Measurements from ENCODE around the gene METTL6. TPM values are rescaled to one million over a fixed set of nuclear protein-coding genes. Genes with fewer than 3 reads are reported as not detected.

The METTL6 gene
- total and polyA plus RNA-seq, 10 of the 15 experiments (the other 5 are each of a cell fraction or from before 2014, with no cell fraction given): 13.8 to 29.6 (median 20.8) TPM

DNA sequence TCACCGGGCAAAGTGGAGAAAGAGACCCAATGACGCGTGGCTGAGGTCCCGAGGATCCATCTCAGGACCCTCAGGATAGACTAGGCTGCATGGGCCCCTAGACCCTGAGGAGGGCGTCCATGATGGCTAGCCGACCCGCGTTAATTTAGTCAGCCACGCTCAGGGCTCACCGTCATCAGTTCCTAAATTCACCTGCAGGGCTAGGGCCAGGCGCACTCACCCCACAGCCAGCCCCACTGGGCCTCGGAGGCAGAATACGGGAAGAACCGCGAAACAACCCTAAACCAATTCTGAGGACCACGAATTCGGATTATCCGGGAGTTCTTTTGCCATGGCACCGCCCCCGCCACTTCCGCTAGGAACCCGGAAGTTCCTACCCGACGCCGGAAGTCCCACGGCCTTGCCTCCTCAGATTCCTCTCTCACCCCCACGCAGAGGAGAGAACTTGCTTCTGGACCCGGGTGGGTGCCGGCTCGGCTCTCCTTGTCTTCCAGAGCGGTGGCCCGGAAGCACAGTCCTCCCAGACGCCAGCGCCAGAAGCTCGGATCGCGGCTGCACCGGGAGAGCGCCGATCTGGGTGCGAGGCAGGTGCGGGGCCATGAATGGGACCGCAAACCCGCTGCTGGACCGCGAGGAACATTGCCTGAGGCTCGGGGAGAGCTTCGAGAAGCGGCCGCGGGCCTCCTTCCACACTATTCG is at the start of gene METTL6, which contains the start of gene EAF1 (continued):
- TF ChIP-seq, protein P1, sequence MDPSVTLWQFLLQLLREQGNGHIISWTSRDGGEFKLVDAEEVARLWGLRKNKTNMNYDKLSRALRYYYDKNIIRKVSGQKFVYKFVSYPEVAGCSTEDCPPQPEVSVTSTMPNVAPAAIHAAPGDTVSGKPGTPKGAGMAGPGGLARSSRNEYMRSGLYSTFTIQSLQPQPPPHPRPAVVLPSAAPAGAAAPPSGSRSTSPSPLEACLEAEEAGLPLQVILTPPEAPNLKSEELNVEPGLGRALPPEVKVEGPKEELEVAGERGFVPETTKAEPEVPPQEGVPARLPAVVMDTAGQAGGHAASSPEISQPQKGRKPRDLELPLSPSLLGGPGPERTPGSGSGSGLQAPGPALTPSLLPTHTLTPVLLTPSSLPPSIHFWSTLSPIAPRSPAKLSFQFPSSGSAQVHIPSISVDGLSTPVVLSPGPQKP (IDR thresholded peaks at IDR 0.05; ENCODE audit: low read depth, low read length): peak; percentile 53; the same call in 1 of the 2 replicates
- no peak for TF ChIP-seq RCOR1 (conservative IDR thresholded peaks at IDR 0.05; ENCODE audit: low read depth, low read length)
- TF ChIP-seq TCF3 (IDR thresholded peaks at IDR 0.05; ENCODE audit: borderline replicate concordance, insufficient read depth, low read depth, low read length): no peak
- no peak for TF ChIP-seq SMC3 (IDR thresholded peaks at IDR 0.05; ENCODE audit: borderline replicate concordance, low read length)
- TF ChIP-seq RAD51 (IDR thresholded peaks at IDR 0.05): no peak
- TF ChIP-seq NR2C2 (IDR thresholded peaks at IDR 0.05; ENCODE audit: borderline replicate concordance, control insufficient read depth, insufficient read length, low read depth): no peak
- TF ChIP-seq SMAD1 (IDR thresholded peaks at IDR 0.05; ENCODE audit: low read depth, partially characterized antibody): no peak
- no peak for TF ChIP-seq ZBTB4 (CRISPR knock-in tag; IDR thresholded peaks at IDR 0.05)
- TF ChIP-seq MEF2B (IDR thresholded peaks at IDR 0.05; ENCODE audit: partially characterized antibody, poor library complexity, severe bottlenecking): peak; percentile 22
- TF ChIP-seq BACH1 (IDR thresholded peaks at IDR 0.05; ENCODE audit: borderline replicate concordance): 0 out of 2 replicates have a peak, but pooled peaks have one; percentile 40
- TF ChIP-seq, protein P2, sequence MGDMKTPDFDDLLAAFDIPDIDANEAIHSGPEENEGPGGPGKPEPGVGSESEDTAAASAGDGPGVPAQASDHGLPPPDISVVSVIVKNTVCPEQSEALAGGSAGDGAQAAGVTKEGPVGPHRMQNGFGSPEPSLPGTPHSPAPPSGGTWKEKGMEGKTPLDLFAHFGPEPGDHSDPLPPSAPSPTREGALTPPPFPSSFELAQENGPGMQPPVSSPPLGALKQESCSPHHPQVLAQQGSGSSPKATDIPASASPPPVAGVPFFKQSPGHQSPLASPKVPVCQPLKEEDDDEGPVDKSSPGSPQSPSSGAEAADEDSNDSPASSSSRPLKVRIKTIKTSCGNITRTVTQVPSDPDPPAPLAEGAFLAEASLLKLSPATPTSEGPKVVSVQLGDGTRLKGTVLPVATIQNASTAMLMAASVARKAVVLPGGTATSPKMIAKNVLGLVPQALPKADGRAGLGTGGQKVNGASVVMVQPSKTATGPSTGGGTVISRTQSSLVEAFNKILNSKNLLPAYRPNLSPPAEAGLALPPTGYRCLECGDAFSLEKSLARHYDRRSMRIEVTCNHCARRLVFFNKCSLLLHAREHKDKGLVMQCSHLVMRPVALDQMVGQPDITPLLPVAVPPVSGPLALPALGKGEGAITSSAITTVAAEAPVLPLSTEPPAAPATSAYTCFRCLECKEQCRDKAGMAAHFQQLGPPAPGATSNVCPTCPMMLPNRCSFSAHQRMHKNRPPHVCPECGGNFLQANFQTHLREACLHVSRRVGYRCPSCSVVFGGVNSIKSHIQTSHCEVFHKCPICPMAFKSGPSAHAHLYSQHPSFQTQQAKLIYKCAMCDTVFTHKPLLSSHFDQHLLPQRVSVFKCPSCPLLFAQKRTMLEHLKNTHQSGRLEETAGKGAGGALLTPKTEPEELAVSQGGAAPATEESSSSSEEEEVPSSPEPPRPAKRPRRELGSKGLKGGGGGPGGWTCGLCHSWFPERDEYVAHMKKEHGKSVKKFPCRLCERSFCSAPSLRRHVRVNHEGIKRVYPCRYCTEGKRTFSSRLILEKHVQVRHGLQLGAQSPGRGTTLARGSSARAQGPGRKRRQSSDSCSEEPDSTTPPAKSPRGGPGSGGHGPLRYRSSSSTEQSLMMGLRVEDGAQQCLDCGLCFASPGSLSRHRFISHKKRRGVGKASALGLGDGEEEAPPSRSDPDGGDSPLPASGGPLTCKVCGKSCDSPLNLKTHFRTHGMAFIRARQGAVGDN (IDR thresholded peaks at IDR 0.05): 0 out of 2 replicates have a peak, but pooled peaks have one; percentile 52
- TF ChIP-seq SMAD5 (IDR thresholded peaks at IDR 0.05; ENCODE audit: low read depth): peak; percentile 83; the same call in 1 of the 2 replicates
- TF ChIP-seq TARDBP (IDR thresholded peaks at IDR 0.05; ENCODE audit: borderline replicate concordance): no peak
- TF ChIP-seq MTA2 (IDR thresholded peaks at IDR 0.05; ENCODE audit: low read depth): peak; percentile 43; the same call in 1 of the 2 replicates
- TF ChIP-seq NR2F1 (conservative IDR thresholded peaks at IDR 0.05): 0 out of 2 replicates have a peak, but pooled peaks have one; percentile 26
- TF ChIP-seq, protein P3, sequence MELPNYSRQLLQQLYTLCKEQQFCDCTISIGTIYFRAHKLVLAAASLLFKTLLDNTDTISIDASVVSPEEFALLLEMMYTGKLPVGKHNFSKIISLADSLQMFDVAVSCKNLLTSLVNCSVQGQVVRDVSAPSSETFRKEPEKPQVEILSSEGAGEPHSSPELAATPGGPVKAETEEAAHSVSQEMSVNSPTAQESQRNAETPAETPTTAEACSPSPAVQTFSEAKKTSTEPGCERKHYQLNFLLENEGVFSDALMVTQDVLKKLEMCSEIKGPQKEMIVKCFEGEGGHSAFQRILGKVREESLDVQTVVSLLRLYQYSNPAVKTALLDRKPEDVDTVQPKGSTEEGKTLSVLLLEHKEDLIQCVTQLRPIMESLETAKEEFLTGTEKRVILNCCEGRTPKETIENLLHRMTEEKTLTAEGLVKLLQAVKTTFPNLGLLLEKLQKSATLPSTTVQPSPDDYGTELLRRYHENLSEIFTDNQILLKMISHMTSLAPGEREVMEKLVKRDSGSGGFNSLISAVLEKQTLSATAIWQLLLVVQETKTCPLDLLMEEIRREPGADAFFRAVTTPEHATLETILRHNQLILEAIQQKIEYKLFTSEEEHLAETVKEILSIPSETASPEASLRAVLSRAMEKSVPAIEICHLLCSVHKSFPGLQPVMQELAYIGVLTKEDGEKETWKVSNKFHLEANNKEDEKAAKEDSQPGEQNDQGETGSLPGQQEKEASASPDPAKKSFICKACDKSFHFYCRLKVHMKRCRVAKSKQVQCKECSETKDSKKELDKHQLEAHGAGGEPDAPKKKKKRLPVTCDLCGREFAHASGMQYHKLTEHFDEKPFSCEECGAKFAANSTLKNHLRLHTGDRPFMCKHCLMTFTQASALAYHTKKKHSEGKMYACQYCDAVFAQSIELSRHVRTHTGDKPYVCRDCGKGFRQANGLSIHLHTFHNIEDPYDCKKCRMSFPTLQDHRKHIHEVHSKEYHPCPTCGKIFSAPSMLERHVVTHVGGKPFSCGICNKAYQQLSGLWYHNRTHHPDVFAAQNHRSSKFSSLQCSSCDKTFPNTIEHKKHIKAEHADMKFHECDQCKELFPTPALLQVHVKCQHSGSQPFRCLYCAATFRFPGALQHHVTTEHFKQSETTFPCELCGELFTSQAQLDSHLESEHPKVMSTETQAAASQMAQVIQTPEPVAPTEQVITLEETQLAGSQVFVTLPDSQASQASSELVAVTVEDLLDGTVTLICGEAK (IDR thresholded peaks at IDR 0.05; ENCODE audit: borderline replicate concordance): peak; percentile 97
- TF ChIP-seq LARP7 (IDR thresholded peaks at IDR 0.05): peak; percentile 47
